OCI-LY1 (cell line): ENCODE results near the gene NRTN.

Experiments used
- H2AFZ ChIP-seq: fragments of 200-600 bp; sonication (generic), shearing (Covaris generic); 2 replicates; pipeline ENCODE4 v1.6.0; 2014; ENCODE audit warnings: antibody characterized with exemption, mild to moderate bottlenecking, low read length
- H3F3A ChIP-seq: fragments of 200-600 bp; sonication (generic), shearing (Covaris generic); 2 replicates; pipeline ENCODE4 v1.6.0; 2014; ENCODE audit warnings: mild to moderate bottlenecking, antibody characterized with exemption, low read length, moderate library complexity; ENCODE audit not compliant: insufficient read depth
- H3K27ac ChIP-seq: fragments of 200-600 bp; sonication (generic); 2 replicates; pipeline ENCODE4 v1.5.1; 2014; ENCODE audit warnings: low read length, mixed run types, mild to moderate bottlenecking, low read depth; ENCODE audit not compliant: poor library complexity, severe bottlenecking
- H3K27me3 ChIP-seq: fragments of 200-600 bp; sonication (generic); 2 replicates; pipeline ENCODE4 v1.6.0; 2014; ENCODE audit warnings: antibody characterized with exemption, mild to moderate bottlenecking, low read length, moderate library complexity; ENCODE audit not compliant: insufficient read depth
- H3K36me3 ChIP-seq: fragments of 200-600 bp; sonication (generic); 2 replicates; pipeline ENCODE4 v1.6.1; 2014; ENCODE audit warnings: mild to moderate bottlenecking, antibody characterized with exemption, low read length, moderate library complexity, mixed read lengths; ENCODE audit not compliant: insufficient read depth
- H3K4me1 ChIP-seq: fragments of 200-600 bp; sonication (generic); 2 replicates; pipeline ENCODE4 v1.5.1; 2014; ENCODE audit warnings: mild to moderate bottlenecking, low read length, moderate library complexity; ENCODE audit not compliant: insufficient read depth, severe bottlenecking
- H3K4me2 ChIP-seq: fragments of 200-600 bp; sonication (generic), shearing (Covaris generic); 2 replicates; pipeline ENCODE4 v1.6.1; 2014; ENCODE audit warnings: low read length
- H3K4me3 ChIP-seq: fragments of 200-600 bp; sonication (generic); 2 replicates; pipeline ENCODE4 v1.5.1; 2014; ENCODE audit warnings: low read length, low read depth, mild to moderate bottlenecking, mixed read lengths; ENCODE audit not compliant: poor library complexity, severe bottlenecking
- H3K79me2 ChIP-seq: fragments of 200-600 bp; shearing (Covaris generic); 2 replicates; pipeline ENCODE4 v1.6.1; 2016; ENCODE audit warnings: mixed run types, low read length, mixed read lengths; ENCODE audit not compliant: insufficient read depth
- H3K9ac ChIP-seq: fragments of 200-600 bp; sonication (generic), shearing (Covaris generic); 2 replicates; pipeline ENCODE4 v1.6.1; 2014; ENCODE audit warnings: mild to moderate bottlenecking, low read length, mixed read lengths
- H3K9me2 ChIP-seq: fragments of 200-600 bp; sonication (generic), shearing (Covaris generic); 2 replicates; pipeline ENCODE4 v1.6.1; 2014; ENCODE audit warnings: low read depth, mild to moderate bottlenecking, low read length, mixed read lengths
- H3K9me3 ChIP-seq: fragments of 200-600 bp; shearing (Covaris generic); 2 replicates; pipeline ENCODE4 v1.6.1; 2014; ENCODE audit warnings: low read length, mixed read lengths
- H4K20me1 ChIP-seq: fragments of 200-600 bp; sonication (generic), shearing (Covaris generic); 2 replicates; pipeline ENCODE4 v1.6.0; 2016; ENCODE audit warnings: mild to moderate bottlenecking, low read length; ENCODE audit not compliant: insufficient read depth
- CTCF ChIP-seq: fragments of 200-600 bp; sonication (generic), shearing (Covaris generic); IDR thresholded peaks from 2 replicates; pipeline ENCODE4 v1.5.1; 2017; ENCODE audit warnings: mild to moderate bottlenecking, antibody characterized with exemption, low read length, moderate library complexity, mixed read lengths
- EZH2 ChIP-seq: fragments of 200-600 bp; sonication (generic), shearing (Covaris generic); IDR thresholded peaks from 2 replicates; pipeline ENCODE4 v1.8.0; 2017; ENCODE audit warnings: borderline replicate concordance, mixed run types, mild to moderate bottlenecking, antibody characterized with exemption, low read length, moderate library complexity, mixed read lengths

Gene NRTN

GRCh38 chr19:5823579-5824281 lies 18.9 kb downstream of the NRTN start:
- H3K36me3 ChIP-seq, result no peaks in the 10 kb centered on the region
- H3K4me2 ChIP-seq, result no peak overlapping the region
- no peaks in the 10 kb centered on the region for H3K27me3 ChIP-seq
- no peaks in the 10 kb centered on the region for H3K9me2 ChIP-seq
- H3K9me3 ChIP-seq, result no peaks in the 10 kb centered on the region
- H3K4me1 ChIP-seq, result peaks cover 24% of the 10 kb centered on the region
- H3K9ac ChIP-seq, result no peak overlapping the region
- H2AFZ ChIP-seq, result no peak overlapping the region
- no peak overlapping the region for H3K27ac ChIP-seq
- H3F3A ChIP-seq, result 0 out of 2 replicates have a peak, but pooled peaks cover 5% of the 10 kb centered on the region
- no peaks in the 10 kb centered on the region for H4K20me1 ChIP-seq
- H3K4me3 ChIP-seq, result no peak overlapping the region
- no peaks in the 10 kb centered on the region for H3K79me2 ChIP-seq
- TF ChIP-seq CTCF (peak; percentile 20; the same call in 1 of the 2 replicates), EZH2 (no peak)

DNA sequence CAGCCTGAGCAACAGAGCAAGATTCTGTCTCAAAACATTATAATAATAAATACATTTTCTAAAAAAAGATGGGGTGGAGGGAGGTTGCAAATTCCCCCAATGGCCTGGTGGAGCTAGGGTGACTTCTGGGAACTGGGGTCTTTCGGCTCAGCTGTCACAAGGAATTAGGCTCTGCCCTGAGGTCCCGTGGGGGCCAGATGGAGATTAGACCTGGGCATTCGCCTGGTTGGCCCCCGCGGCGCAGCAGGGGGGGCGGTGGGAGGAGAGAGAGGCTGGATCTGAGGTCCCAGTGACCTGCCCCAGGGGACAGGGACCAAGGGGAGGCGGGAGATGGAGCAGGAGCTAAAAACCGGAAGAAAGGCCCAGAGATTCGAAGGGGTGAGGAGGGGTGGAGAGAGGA lies 19.9 kb downstream of the NRTN start:
- TF ChIP-seq CTCF, result no peak
- no peak for TF ChIP-seq EZH2

DNA sequence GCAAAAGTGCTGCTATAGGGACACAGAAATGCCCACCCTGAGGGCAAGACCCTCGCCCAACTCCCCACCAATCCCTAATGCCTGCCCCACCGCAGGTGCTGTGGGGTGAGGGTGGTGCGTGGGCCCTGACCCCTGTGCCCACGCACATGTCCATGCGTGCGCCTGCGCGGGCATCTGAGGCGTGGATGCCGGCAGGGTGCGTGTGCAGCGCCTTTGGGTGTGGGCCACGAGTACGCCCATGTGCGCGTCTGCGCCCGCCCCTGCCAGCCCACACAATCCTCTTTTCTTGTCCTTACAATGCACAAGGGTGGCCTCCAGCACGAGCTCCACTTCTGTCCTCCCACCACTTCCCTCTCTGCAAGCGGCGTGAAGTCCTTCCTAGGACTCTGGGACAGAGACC lies 20.3 kb downstream of the NRTN start:
- H3K4me3 ChIP-seq, result no peak overlapping the region
- no peak overlapping the region for H3K4me2 ChIP-seq
- H3K27me3 ChIP-seq, result 0 out of 2 replicates have a peak, but pooled peaks cover 4% of the 10 kb centered on the region
- no peaks in the 10 kb centered on the region for H3K79me2 ChIP-seq
- H2AFZ ChIP-seq, result no peak overlapping the region
- TF ChIP-seq EZH2 (no peak), CTCF (no peak)
- H3K9me3 ChIP-seq, result no peaks in the 10 kb centered on the region
- no peaks in the 10 kb centered on the region for H3K36me3 ChIP-seq
- H3K9ac ChIP-seq, result no peak overlapping the region
- H3K27ac ChIP-seq, result no peak overlapping the region
- peaks cover 29% of the 10 kb centered on the region for H3K4me1 ChIP-seq
- H3K9me2 ChIP-seq, result no peaks in the 10 kb centered on the region
- H4K20me1 ChIP-seq, result no peaks in the 10 kb centered on the region
- H3F3A ChIP-seq, result 0 out of 2 replicates have a peak, but pooled peaks cover 5% of the 10 kb centered on the region

More for the DNA sequence above, 19.9 kb downstream of the NRTN start:
- H3K27ac ChIP-seq, result no peak overlapping the region
- no peaks in the 10 kb centered on the region for H3K9me3 ChIP-seq
- 0 out of 2 replicates have a peak, but pooled peaks cover 5% of the 10 kb centered on the region for H3F3A ChIP-seq
- no peak overlapping the region for H3K9ac ChIP-seq
- no peaks in the 10 kb centered on the region for H3K79me2 ChIP-seq
- no peaks in the 10 kb centered on the region for H3K36me3 ChIP-seq
- H3K4me1 ChIP-seq, result peaks cover 29% of the 10 kb centered on the region
- H2AFZ ChIP-seq, result no peak overlapping the region
- 0 out of 2 replicates have a peak, but pooled peaks cover 1% of the 10 kb centered on the region for H3K27me3 ChIP-seq
- H4K20me1 ChIP-seq, result no peaks in the 10 kb centered on the region
- H3K9me2 ChIP-seq, result no peaks in the 10 kb centered on the region
- H3K4me2 ChIP-seq, result no peak overlapping the region
- no peak overlapping the region for H3K4me3 ChIP-seq
